ENCODE data around the gene MAPKAPK3. TPM values are rescaled to one million over a fixed set of nuclear protein-coding genes. Genes with fewer than 3 reads are reported as not detected.

The MAPKAPK3 gene
- polyA plus RNA-seq, 1 donor from 2014 or later: 4.3 TPM

DNA sequence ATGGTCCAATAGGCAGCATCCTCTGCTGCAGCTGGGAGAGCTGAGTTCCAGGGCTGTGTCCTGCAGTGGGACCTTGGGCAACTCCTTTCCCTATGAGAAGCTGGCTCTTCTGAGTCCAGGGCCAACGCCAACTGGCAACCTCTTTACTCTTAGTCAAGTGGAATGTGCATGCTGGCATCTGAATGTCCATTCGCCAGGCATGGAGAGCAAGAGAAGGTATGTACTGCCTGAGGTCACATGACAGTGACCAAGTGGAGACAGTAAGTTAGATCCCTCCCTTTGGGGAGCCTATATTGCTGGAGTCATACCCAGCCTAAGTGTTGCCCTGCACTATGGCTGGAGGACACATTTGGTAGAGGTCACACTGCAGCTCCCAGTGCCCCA is 35.5 kb upstream of the MAPKAPK3 start:
- Histone ChIP-seq H3K36me3 (ENCODE audit: insufficient read depth, low read length) (no peaks in the 10 kb centered on the region), H4K20me1 (ENCODE audit: insufficient read depth) (no peaks in the 10 kb centered on the region), H3K4me2 (ENCODE audit: low read length) (no peak overlapping the region), H3K79me2 (replicated peaks; ENCODE audit: insufficient read depth, low read length) (no peaks in the 10 kb centered on the region), H3K27ac (ENCODE audit: low read length) (no peak overlapping the region), H3K9ac (ENCODE audit: low read length) (no peak overlapping the region), H3K9me3 (ENCODE audit: low read length) (no peaks in the 10 kb centered on the region), H3K27me3 (ENCODE audit: insufficient read depth, low read depth, low read length) (no peaks in the 10 kb centered on the region), H2AFZ (ENCODE audit: low read depth, low read length) (no peak overlapping the region), H3K4me3 (ENCODE audit: low read length) (no peak overlapping the region), H3F3A (ENCODE audit: insufficient read depth, low read length, poor library complexity, severe bottlenecking) (no peaks in the 10 kb centered on the region), H3K9me2 (ENCODE audit: insufficient read depth, low read length) (no peaks in the 10 kb centered on the region)
- no peak for TF ChIP-seq SMC3 (conservative IDR thresholded peaks at IDR 0.05; ENCODE audit: poor library complexity)
- no peak for TF ChIP-seq POLR2AphosphoS5 (IDR thresholded peaks at IDR 0.05)
- no peak for TF ChIP-seq EZH2 (IDR thresholded peaks at IDR 0.05; ENCODE audit: borderline replicate concordance, insufficient read depth, low read length, poor library complexity, severe bottlenecking)
- no peak for TF ChIP-seq MXI1 (conservative IDR thresholded peaks at IDR 0.05; ENCODE audit: poor library complexity, severe bottlenecking)
- TF ChIP-seq REST (IDR thresholded peaks at IDR 0.05; ENCODE audit: borderline replicate concordance): no peak
- TF ChIP-seq EP300 (conservative IDR thresholded peaks at IDR 0.05; ENCODE audit: poor library complexity, severe bottlenecking): no peak
- no peak for TF ChIP-seq TAF1 (IDR thresholded peaks at IDR 0.05; ENCODE audit: low read depth)
- TF ChIP-seq CTCF (IDR thresholded peaks at IDR 0.05; ENCODE audit: poor library complexity, severe bottlenecking): no peak
- TF ChIP-seq RAD21 (conservative IDR thresholded peaks at IDR 0.05): no peak

- no peaks in the 10 kb centered on the region for H3F3A ChIP-seq (ENCODE audit: insufficient read depth, low read length, poor library complexity, severe bottlenecking)
- H3K27ac ChIP-seq (ENCODE audit: low read length): no peak overlapping the region
- no peak overlapping the region for H3K9ac ChIP-seq (ENCODE audit: low read length)
- H4K20me1 ChIP-seq (ENCODE audit: insufficient read depth): no peaks in the 10 kb centered on the region
- H2AFZ ChIP-seq (ENCODE audit: low read depth, low read length): no peak overlapping the region
- H3K4me3 ChIP-seq (ENCODE audit: low read length): no peak overlapping the region
- H3K9me2 ChIP-seq (ENCODE audit: insufficient read depth, low read length): no peaks in the 10 kb centered on the region
- no peaks in the 10 kb centered on the region for H3K79me2 ChIP-seq (replicated peaks; ENCODE audit: insufficient read depth, low read length)
- no peaks in the 10 kb centered on the region for H3K9me3 ChIP-seq (ENCODE audit: low read length)
- no peaks in the 10 kb centered on the region for H3K36me3 ChIP-seq (ENCODE audit: insufficient read depth, low read length)
- TF ChIP-seq CTCF (IDR thresholded peaks at IDR 0.05; ENCODE audit: poor library complexity, severe bottlenecking) (no peak), POLR2AphosphoS5 (IDR thresholded peaks at IDR 0.05) (no peak), REST (IDR thresholded peaks at IDR 0.05; ENCODE audit: borderline replicate concordance) (no peak), SMC3 (conservative IDR thresholded peaks at IDR 0.05; ENCODE audit: poor library complexity) (no peak), RAD21 (conservative IDR thresholded peaks at IDR 0.05) (no peak), EP300 (conservative IDR thresholded peaks at IDR 0.05; ENCODE audit: poor library complexity, severe bottlenecking) (no peak), TAF1 (IDR thresholded peaks at IDR 0.05; ENCODE audit: low read depth) (no peak), EZH2 (IDR thresholded peaks at IDR 0.05; ENCODE audit: borderline replicate concordance, insufficient read depth, low read length, poor library complexity, severe bottlenecking) (no peak)
- H3K4me2 ChIP-seq (ENCODE audit: low read length): no peak overlapping the region
- no peaks in the 10 kb centered on the region for H3K27me3 ChIP-seq (ENCODE audit: insufficient read depth, low read depth, low read length)
Measured at GRCh38 chr3:50582083-50582482, 34.9 kb upstream of the MAPKAPK3 start.
